SK-N-MC (cell line): ENCODE measurements around the gene LPAR5.

Experiments used
- EZH2 ChIP-seq: fragments of 200-600 bp; sonication (generic); IDR thresholded peaks from one replicate; pipeline ENCODE4 v1.6.1; 2017; ENCODE audit warnings: antibody characterized with exemption
- POLR2AphosphoS5 ChIP-seq: IDR thresholded peaks from 2 replicates; pipeline ENCODE4 v1.6.1; 2012; ENCODE audit warnings: mild to moderate bottlenecking, low read depth, low read length, borderline replicate concordance

GRCh38 chr12:6627616-6628015 lies 8.1 kb downstream of the LPAR5 start:
- no peak for TF ChIP-seq EZH2
- TF ChIP-seq POLR2AphosphoS5 = no peak
